HCT116 (cell line): ENCODE measurements around the gene ENTHD1.

Experiments used
- CTCF ChIP-seq, 3 experiments: fragments of 200-600 bp in 1 of 3; sonication (generic) in 1 of 3; IDR thresholded peaks in 2 of 3; conservative IDR thresholded peaks in 1 of 3; 2 replicates each; pipeline ENCODE4 v1.5.1; 2012 to 2017; ENCODE audit warnings: low read depth in 2 of 3, low read length in 2 of 3, antibody characterized with exemption in 1 of 3, borderline replicate concordance in 1 of 3, control low read depth in 1 of 3, mild to moderate bottlenecking in 1 of 3, mixed read lengths in 1 of 3, mixed run types in 1 of 3, moderate library complexity in 1 of 3; ENCODE audit not compliant: insufficient read depth in 1 of 3
- EZH2 ChIP-seq: fragments of 200-600 bp; sonication (generic); IDR thresholded peaks from 2 replicates; pipeline ENCODE4 v1.6.1; 2017; ENCODE audit warnings: antibody characterized with exemption, mixed run types
- EZH2phosphoT487 ChIP-seq: fragments of 200-600 bp; IDR thresholded peaks from 2 replicates; pipeline ENCODE4 v1.6.1; 2018; ENCODE audit warnings: antibody characterized with exemption, borderline replicate concordance
- POLR2AphosphoS5 ChIP-seq: IDR thresholded peaks from 2 replicates; pipeline ENCODE4 v1.6.1; 2011; ENCODE audit warnings: mild to moderate bottlenecking, low read depth, low read length, moderate library complexity
- SP1 ChIP-seq: IDR thresholded peaks from 2 replicates; pipeline ENCODE4 v1.6.1; 2012; ENCODE audit warnings: low read depth

GRCh38 chr22:39925909-39926679 is 32.5 kb upstream of the ENTHD1 start:
- TF ChIP-seq EZH2phosphoT487 (no peak), EZH2 (no peak), SP1 (no peak), CTCF (IDR thresholded peaks at IDR 0.05 in 2 of 3, conservative IDR thresholded peaks at IDR 0.05 in 1 of 3; ENCODE audit: borderline replicate concordance in 1 of 3, insufficient read depth in 1 of 3, low read depth in 2 of 3, low read length in 2 of 3) (no peak), POLR2AphosphoS5 (no peak)
